ENCODE data around the gene GCSAM.

DNA sequence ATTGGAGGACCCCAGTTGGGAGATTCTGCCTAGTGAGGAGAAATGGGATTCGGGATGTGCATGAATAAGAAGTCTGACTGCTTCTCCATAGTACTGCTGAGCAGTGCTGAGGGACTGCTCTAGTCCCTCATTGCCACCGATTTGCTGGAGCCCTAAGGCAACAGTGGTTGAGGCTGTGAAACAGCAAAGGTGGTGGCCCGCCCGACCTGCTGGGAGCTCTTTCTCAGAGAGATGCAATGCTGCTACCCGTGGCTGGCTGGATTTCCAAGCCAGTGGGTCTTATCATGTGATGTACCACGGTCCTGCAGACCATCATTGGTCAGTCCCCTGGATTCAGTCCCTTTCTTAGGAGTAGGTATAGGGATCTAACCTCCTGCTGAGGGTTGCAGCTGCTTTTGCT lies 42.6 kb upstream of the GCSAM start:
- TF ChIP-seq, protein P1, sequence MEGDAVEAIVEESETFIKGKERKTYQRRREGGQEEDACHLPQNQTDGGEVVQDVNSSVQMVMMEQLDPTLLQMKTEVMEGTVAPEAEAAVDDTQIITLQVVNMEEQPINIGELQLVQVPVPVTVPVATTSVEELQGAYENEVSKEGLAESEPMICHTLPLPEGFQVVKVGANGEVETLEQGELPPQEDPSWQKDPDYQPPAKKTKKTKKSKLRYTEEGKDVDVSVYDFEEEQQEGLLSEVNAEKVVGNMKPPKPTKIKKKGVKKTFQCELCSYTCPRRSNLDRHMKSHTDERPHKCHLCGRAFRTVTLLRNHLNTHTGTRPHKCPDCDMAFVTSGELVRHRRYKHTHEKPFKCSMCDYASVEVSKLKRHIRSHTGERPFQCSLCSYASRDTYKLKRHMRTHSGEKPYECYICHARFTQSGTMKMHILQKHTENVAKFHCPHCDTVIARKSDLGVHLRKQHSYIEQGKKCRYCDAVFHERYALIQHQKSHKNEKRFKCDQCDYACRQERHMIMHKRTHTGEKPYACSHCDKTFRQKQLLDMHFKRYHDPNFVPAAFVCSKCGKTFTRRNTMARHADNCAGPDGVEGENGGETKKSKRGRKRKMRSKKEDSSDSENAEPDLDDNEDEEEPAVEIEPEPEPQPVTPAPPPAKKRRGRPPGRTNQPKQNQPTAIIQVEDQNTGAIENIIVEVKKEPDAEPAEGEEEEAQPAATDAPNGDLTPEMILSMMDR (conservative IDR thresholded peaks at IDR 0.05), result no peak
- TF ChIP-seq EZH2 (IDR thresholded peaks at IDR 0.05; ENCODE audit: low read depth), result no peak
